ENCODE data around the gene ARF5. TPM values are rescaled to one million over a fixed set of nuclear protein-coding genes. Genes with fewer than 3 reads are reported as not detected.

The ARF5 gene
- total RNA-seq, 2 donors from 2014 or later = 234 to 277 TPM

DNA sequence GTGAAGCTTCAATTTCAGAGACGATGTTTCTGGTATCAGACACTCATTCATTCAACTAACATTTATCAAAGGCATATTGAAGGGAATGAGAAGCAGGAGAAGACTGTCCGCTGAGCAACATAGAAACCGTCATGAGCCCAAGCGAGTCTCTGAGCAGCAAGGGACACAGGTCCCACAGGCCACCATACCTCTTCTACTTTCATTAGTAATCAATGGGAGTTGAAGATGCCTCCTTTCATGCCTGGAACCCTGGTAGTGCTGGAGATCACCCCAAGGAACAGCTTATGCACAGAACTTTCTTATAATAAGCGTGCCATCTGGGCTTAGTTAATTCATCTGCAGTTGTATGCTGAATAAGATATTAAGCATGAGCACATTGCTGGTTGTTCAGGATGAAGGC, 28.5 kb downstream of the ARF5 start:
- Histone ChIP-seq H3K4me1 (ENCODE audit: control insufficient read depth, insufficient read depth, low read length) (peaks cover 10% of the 10 kb centered on the region), H3K4me3 (ENCODE audit: low read length) (no peak overlapping the region), H3K27ac (ENCODE audit: low read depth, low read length) (no peak overlapping the region), H3K36me3 (ENCODE audit: control insufficient read depth, insufficient read depth, low read length) (no peaks in the 10 kb centered on the region), H3K9me3 (ENCODE audit: control insufficient read depth, low read length) (no peaks in the 10 kb centered on the region), H3K27me3 (ENCODE audit: control insufficient read depth, insufficient read depth, low read length, poor library complexity, severe bottlenecking) (peaks cover 22% of the 10 kb centered on the region), H3K9ac (ENCODE audit: extremely low read depth, low read length, poor library complexity, severe bottlenecking) (no peak overlapping the region)
- Mint-ChIP-seq H3K4me3 (no peak overlapping the region), H3K27me3 (ENCODE audit: insufficient read depth) (peaks cover 70% of the 10 kb centered on the region), H3K9me3 (no peaks in the 10 kb centered on the region), H3K4me1 (peaks cover 36% of the 10 kb centered on the region), H3K27ac (no peak overlapping the region), H3K36me3 (ENCODE audit: low read depth) (no peaks in the 10 kb centered on the region)
- 89 to 92% methylated on average over 3 to 5 of the region's 5 CpGs for WGBS, 2 experiments (ENCODE audit: insufficient coverage in 1 of 2, insufficient read length in 1 of 2)
- TF ChIP-seq, protein P1, sequence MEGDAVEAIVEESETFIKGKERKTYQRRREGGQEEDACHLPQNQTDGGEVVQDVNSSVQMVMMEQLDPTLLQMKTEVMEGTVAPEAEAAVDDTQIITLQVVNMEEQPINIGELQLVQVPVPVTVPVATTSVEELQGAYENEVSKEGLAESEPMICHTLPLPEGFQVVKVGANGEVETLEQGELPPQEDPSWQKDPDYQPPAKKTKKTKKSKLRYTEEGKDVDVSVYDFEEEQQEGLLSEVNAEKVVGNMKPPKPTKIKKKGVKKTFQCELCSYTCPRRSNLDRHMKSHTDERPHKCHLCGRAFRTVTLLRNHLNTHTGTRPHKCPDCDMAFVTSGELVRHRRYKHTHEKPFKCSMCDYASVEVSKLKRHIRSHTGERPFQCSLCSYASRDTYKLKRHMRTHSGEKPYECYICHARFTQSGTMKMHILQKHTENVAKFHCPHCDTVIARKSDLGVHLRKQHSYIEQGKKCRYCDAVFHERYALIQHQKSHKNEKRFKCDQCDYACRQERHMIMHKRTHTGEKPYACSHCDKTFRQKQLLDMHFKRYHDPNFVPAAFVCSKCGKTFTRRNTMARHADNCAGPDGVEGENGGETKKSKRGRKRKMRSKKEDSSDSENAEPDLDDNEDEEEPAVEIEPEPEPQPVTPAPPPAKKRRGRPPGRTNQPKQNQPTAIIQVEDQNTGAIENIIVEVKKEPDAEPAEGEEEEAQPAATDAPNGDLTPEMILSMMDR (conservative IDR thresholded peaks at IDR 0.05) = no peak
- DNase-seq = no peak

DNA sequence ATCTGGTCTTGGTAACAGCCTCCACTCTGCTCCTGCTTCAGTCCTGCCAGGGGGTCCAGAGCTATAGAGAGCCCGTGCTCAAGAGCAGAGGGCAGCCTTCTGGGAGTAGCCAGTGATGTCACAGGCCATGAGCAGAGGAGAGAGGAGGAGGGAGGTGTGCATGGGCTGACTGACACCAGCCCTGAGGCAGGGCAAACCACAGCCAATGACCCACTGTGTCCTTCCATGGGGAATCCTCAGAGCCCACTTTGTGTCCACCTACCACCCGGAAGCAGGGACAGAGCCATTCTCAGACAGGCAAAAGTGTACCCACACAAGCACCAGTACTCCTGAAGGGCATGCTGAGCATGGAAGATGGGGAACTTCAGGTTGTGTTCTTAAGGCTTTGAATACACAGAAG, 29.8 kb downstream of the ARF5 start, which contains the start of gene PAX4:
Gene PAX4, minus strand, starts transcription at position 101 of the 400 bp plus-strand sequence. CDS start 2,214 bp downstream, outside the sequence.
- no peak for DNase-seq
- H3K27me3 ChIP-seq (ENCODE audit: control insufficient read depth, insufficient read depth, low read length, poor library complexity, severe bottlenecking) = peaks cover 22% of the 10 kb centered on the region
- Mint-ChIP-seq H3K9me3 (no peaks in the 10 kb centered on the region), H3K36me3 (ENCODE audit: low read depth) (no peaks in the 10 kb centered on the region), H3K27ac (no peak within 1 kb of the TSS), H3K4me3 (no peak within 1 kb of the TSS), H3K4me1 (peaks cover 36% of the 10 kb centered on the region), H3K27me3 (ENCODE audit: insufficient read depth) (peaks cover 62% of the 10 kb centered on the region)
- H3K4me1 ChIP-seq (ENCODE audit: control insufficient read depth, insufficient read depth, low read length) = peaks cover 10% of the 10 kb centered on the region
- no peak within 1 kb of the TSS for H3K9ac ChIP-seq (ENCODE audit: extremely low read depth, low read length, poor library complexity, severe bottlenecking)
- TF ChIP-seq, protein P1 (conservative IDR thresholded peaks at IDR 0.05) = no peak
- H3K9me3 ChIP-seq (ENCODE audit: control insufficient read depth, low read length) = no peaks in the 10 kb centered on the region
- 14 to 74% methylated on average over 1 to 2 of the region's 2 CpGs for WGBS, 2 experiments (ENCODE audit: insufficient coverage in 1 of 2, insufficient read length in 1 of 2)
- no peak within 1 kb of the TSS for H3K27ac ChIP-seq (ENCODE audit: low read depth, low read length)
- no peaks in the 10 kb centered on the region for H3K36me3 ChIP-seq (ENCODE audit: control insufficient read depth, insufficient read depth, low read length)
- no peak within 1 kb of the TSS for H3K4me3 ChIP-seq (ENCODE audit: low read length)

DNA sequence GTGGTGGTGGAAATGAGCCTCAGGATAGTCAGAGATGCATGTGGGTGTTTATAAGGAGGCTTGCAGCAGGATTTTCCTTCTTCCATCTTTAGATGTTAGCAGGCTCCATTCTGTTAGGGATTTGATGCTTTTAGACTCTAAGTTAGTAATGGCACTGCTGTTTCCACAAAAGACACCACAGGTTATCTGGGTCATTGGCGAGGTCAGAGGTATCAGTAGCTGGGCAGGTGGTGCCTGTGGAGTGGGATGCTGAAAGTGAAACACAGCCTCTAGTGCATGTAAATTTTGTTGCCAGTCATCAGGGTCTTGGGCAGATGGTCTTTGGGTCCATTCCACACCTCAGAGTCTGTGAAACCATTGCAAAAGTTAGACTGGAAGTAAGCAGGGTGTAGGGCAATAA, 30.6 kb downstream of the ARF5 start:
- H3K9ac ChIP-seq (ENCODE audit: extremely low read depth, low read length, poor library complexity, severe bottlenecking) = no peak overlapping the region
- H3K4me1 ChIP-seq (ENCODE audit: control insufficient read depth, insufficient read depth, low read length) = peaks cover 10% of the 10 kb centered on the region
- WGBS, 2 experiments (ENCODE audit: insufficient coverage in 1 of 2, insufficient read length in 1 of 2) = 87 to 100% methylated on average over 1 of the region's 1 CpG
- H3K36me3 ChIP-seq (ENCODE audit: control insufficient read depth, insufficient read depth, low read length) = no peaks in the 10 kb centered on the region
- H3K4me1 Mint-ChIP-seq = peaks cover 36% of the 10 kb centered on the region
- no peak overlapping the region for H3K4me3 ChIP-seq (ENCODE audit: low read length)
- DNase-seq = no peak
- H3K27ac ChIP-seq (ENCODE audit: low read depth, low read length) = no peak overlapping the region
- H3K27me3 ChIP-seq (ENCODE audit: control insufficient read depth, insufficient read depth, low read length, poor library complexity, severe bottlenecking) = peaks cover 22% of the 10 kb centered on the region
- no peaks in the 10 kb centered on the region for H3K9me3 Mint-ChIP-seq
- H3K27me3 Mint-ChIP-seq (ENCODE audit: insufficient read depth) = peaks cover 57% of the 10 kb centered on the region
- no peaks in the 10 kb centered on the region for H3K36me3 Mint-ChIP-seq (ENCODE audit: low read depth)
- H3K27ac Mint-ChIP-seq = no peak overlapping the region
- TF ChIP-seq, protein P1 (conservative IDR thresholded peaks at IDR 0.05) = no peak
- H3K9me3 ChIP-seq (ENCODE audit: control insufficient read depth, low read length) = no peaks in the 10 kb centered on the region
- no peak overlapping the region for H3K4me3 Mint-ChIP-seq
